ENCODE measurements around the gene ABCA3.

GRCh38 chr16:2244926-2245795 is 95.4 kb downstream of the ABCA3 start:
- TF ChIP-seq CTCF (conservative IDR thresholded peaks at IDR 0.05) (no peak), EZH2 (IDR thresholded peaks at IDR 0.05; ENCODE audit: low read depth) (no peak)
